Caco-2 (cell line): ENCODE measurements around the gene SFXN1. TPM values are rescaled to one million over a fixed set of nuclear protein-coding genes. Genes with fewer than 3 reads are reported as not detected.

Experiments used
- BruUV-seq: library from RNA; stranded (reverse); fragments of 400-500 nt; replicated peaks from 2 replicates; lab custom pipeline; 2021; lab: Mats Ljungman, UMichigan
- CTCF ChIA-PET: fragments of 300-600 bp; sonication (Branson Sonifier 250); formaldehyde crosslinking; loops from one replicate; lab custom pipeline; 2022; ENCODE audit warnings: antibody characterized with exemption; lab: Charles Lee
- POLR2A ChIA-PET: fragments of 300-600 bp; sonication (Branson Sonifier 250); formaldehyde crosslinking; loops from one replicate; lab custom pipeline; 2022; ENCODE audit warnings: antibody characterized with exemption; lab: Charles Lee
- DNase-seq, 2 experiments: peaks; one replicate each; pipeline versions ENCODE4 v3.0.0 to v3.0.0-alpha.2; 2020 to 2022
- H3K27me3 ChIP-seq: replicated peaks from 2 replicates; pipeline ENCODE4 v1.6.0; 2011; ENCODE audit warnings: low read length; ENCODE audit not compliant: control insufficient read depth, insufficient read depth
- H3K36me3 ChIP-seq: 2 replicates; pipeline ENCODE4 v1.5.1; 2011; ENCODE audit warnings: low read length; ENCODE audit not compliant: control insufficient read depth, insufficient read depth
- H3K4me1 ChIP-seq: fragments of 250-450 bp; sonication (Bioruptor Pico); 2 replicates; pipeline ENCODE4 v1.5.1; 2020; ENCODE audit warnings: mild to moderate bottlenecking
- H3K4me3 ChIP-seq: 2 replicates; pipeline ENCODE4 v1.5.1; 2011; ENCODE audit warnings: low read depth, mild to moderate bottlenecking, control low read depth, low read length
- H3K9me3 ChIP-seq: fragments of 250-450 bp; sonication (Bioruptor Pico); 2 replicates; pipeline ENCODE4 v1.5.1; 2020; ENCODE audit warnings: mild to moderate bottlenecking, moderate library complexity
- H3K27ac Mint-ChIP-seq: one replicate; pipeline ENCODE4 v1.8.0; 2022; ENCODE audit warnings: mixed read lengths; ENCODE audit not compliant: unreplicated experiment
- H3K27me3 Mint-ChIP-seq: one replicate; pipeline ENCODE4 v1.8.0; 2022; ENCODE audit warnings: mixed read lengths; ENCODE audit not compliant: insufficient read depth, unreplicated experiment
- H3K36me3 Mint-ChIP-seq: one replicate; pipeline ENCODE4 v1.8.0; 2022; ENCODE audit warnings: mild to moderate bottlenecking, mixed read lengths; ENCODE audit not compliant: insufficient read depth, unreplicated experiment
- H3K4me1 Mint-ChIP-seq: one replicate; pipeline ENCODE4 v1.8.0; 2022; ENCODE audit warnings: low read depth, mixed read lengths; ENCODE audit not compliant: unreplicated experiment
- H3K4me3 Mint-ChIP-seq: one replicate; pipeline ENCODE4 v1.8.0; 2022; ENCODE audit warnings: mild to moderate bottlenecking, moderate library complexity, mixed read lengths; ENCODE audit not compliant: unreplicated experiment
- H3K9me3 Mint-ChIP-seq: one replicate; pipeline ENCODE4 v1.8.0; 2022; ENCODE audit warnings: mixed read lengths; ENCODE audit not compliant: unreplicated experiment
- intact Hi-C: fragments of 100-400 bp; cut with micrococcal nuclease; formaldehyde crosslinking; loops from one replicate; pipeline ENCODE4 v1.10.0; 2022; ENCODE audit not compliant: unreplicated experiment
- total RNA-seq: library from RNA; stranded (reverse); gene quantifications from 2 replicates; pipeline ENCODE4 v1.2.3, GENCODE V29; 2022
- TF ChIP-seq, protein P1 (sequence below), 2 experiments: fragments of 200-600 bp in 1 of 2; IDR thresholded peaks; 1 replicate in 1 of 2; 2 replicates in 1 of 2; pipeline versions ENCODE4 v1.5.1 to v1.8.0; 2011 to 2022; ENCODE audit warnings: antibody characterized with exemption in 1 of 2, control low read depth in 1 of 2, inconsistent platforms in 1 of 2, low read depth in 1 of 2, low read length in 1 of 2, mild to moderate bottlenecking in 1 of 2, moderate library complexity in 1 of 2; ENCODE audit not compliant: insufficient read depth in 1 of 2, severe bottlenecking in 1 of 2, unreplicated experiment in 1 of 2

Gene SFXN1
- total RNA-seq, 1 experiment from 2014 or later, result 104 TPM

- intact Hi-C loops, result no loop called here
- ChIA-PET CTCF (interaction anchor here (0.7 to 1.3 kb wide), 2 partner anchors 31 to 165 kb away, joined by 3 to 4 read pairs; no protein-coding TSS in a partner anchor), POLR2A (no interaction called here)
- Mint-ChIP-seq H3K4me1 (peaks cover 9% of the 10 kb centered on the region), H3K4me3 (no peak overlapping the region), H3K36me3 (no peaks in the 10 kb centered on the region), H3K9me3 (no peaks in the 10 kb centered on the region), H3K27ac (no peak overlapping the region), H3K27me3 (peaks cover 6% of the 10 kb centered on the region)
- DNase-seq, result no peak
- no peaks in the 10 kb centered on the region for H3K9me3 ChIP-seq
- peaks cover 8% of the 10 kb centered on the region for H3K4me1 ChIP-seq
- no peak overlapping the region for H3K4me3 ChIP-seq
- no TSS peak for BruUV-seq
- H3K27me3 ChIP-seq, result no peaks in the 10 kb centered on the region
- no peaks in the 10 kb centered on the region for H3K36me3 ChIP-seq
- TF ChIP-seq, protein P1, sequence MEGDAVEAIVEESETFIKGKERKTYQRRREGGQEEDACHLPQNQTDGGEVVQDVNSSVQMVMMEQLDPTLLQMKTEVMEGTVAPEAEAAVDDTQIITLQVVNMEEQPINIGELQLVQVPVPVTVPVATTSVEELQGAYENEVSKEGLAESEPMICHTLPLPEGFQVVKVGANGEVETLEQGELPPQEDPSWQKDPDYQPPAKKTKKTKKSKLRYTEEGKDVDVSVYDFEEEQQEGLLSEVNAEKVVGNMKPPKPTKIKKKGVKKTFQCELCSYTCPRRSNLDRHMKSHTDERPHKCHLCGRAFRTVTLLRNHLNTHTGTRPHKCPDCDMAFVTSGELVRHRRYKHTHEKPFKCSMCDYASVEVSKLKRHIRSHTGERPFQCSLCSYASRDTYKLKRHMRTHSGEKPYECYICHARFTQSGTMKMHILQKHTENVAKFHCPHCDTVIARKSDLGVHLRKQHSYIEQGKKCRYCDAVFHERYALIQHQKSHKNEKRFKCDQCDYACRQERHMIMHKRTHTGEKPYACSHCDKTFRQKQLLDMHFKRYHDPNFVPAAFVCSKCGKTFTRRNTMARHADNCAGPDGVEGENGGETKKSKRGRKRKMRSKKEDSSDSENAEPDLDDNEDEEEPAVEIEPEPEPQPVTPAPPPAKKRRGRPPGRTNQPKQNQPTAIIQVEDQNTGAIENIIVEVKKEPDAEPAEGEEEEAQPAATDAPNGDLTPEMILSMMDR (IDR thresholded peaks at IDR 0.05; ENCODE audit: insufficient read depth in 1 of 2, low read depth in 1 of 2, low read length in 1 of 2, severe bottlenecking in 1 of 2, unreplicated experiment in 1 of 2), result no peak
These were observed 86.4 kb downstream of the SFXN1 start for GRCh38 chr5:175564716-175565115.

DNA sequence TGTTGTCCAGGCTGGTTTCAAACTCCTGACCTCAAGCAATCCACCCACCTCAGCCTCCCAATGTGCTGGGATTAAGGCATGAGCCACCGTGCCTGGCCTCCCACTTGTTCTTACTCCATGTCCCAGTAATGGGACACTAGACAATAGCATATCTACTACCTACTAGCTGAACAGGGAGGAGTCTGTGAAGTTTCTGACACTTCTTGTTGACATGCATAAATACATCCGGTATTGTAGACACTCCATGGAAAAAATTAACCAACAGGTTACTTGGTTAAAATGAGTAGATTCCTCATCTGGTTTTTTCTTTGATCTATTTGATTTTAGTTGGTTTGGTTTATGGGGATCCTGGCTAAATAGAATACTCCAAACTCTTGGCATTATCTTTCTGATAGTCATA lies 88.3 kb downstream of the SFXN1 start:
- CTCF ChIA-PET, result no interaction called here
- no peaks in the 10 kb centered on the region for H3K36me3 ChIP-seq
- no peaks in the 10 kb centered on the region for H3K4me1 ChIP-seq
- intact Hi-C loops, result no loop called here
- H3K9me3 ChIP-seq, result no peaks in the 10 kb centered on the region
- no peaks in the 10 kb centered on the region for H3K36me3 Mint-ChIP-seq
- POLR2A ChIA-PET, result no interaction called here
- no peaks in the 10 kb centered on the region for H3K4me1 Mint-ChIP-seq
- H3K9me3 Mint-ChIP-seq, result no peaks in the 10 kb centered on the region
- DNase-seq, result no peak
- H3K4me3 Mint-ChIP-seq, result no peak overlapping the region
- H3K4me3 ChIP-seq, result no peak overlapping the region
- H3K27ac Mint-ChIP-seq, result no peak overlapping the region
- TF ChIP-seq, protein P1 (IDR thresholded peaks at IDR 0.05; ENCODE audit: insufficient read depth in 1 of 2, low read depth in 1 of 2, low read length in 1 of 2, severe bottlenecking in 1 of 2, unreplicated experiment in 1 of 2), result no peak
- no peaks in the 10 kb centered on the region for H3K27me3 ChIP-seq
- peaks cover 8% of the 10 kb centered on the region for H3K27me3 Mint-ChIP-seq
- BruUV-seq, result no TSS peak

DNA sequence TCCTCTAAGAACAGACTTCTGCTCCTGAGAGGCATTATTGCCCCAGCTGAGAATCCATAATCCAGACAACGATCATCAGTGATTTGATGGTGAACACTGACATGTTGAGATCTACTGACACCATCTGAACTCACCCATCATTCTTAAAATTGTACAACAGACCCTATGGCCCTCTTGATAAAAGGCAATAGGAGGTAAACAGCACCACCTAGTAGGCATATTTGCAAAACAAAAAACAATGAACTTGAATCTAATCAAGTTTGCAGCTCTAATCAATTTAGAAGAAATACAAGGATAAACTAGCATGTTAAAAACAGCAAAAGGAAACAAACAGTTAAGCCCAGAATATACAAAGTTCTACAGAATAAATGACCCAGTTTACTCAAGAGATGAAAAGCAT lies 89.6 kb downstream of the SFXN1 start:
- Mint-ChIP-seq H3K4me3 (no peak overlapping the region), H3K36me3 (no peaks in the 10 kb centered on the region), H3K9me3 (no peaks in the 10 kb centered on the region), H3K27me3 (peaks cover 8% of the 10 kb centered on the region), H3K4me1 (no peaks in the 10 kb centered on the region), H3K27ac (no peak overlapping the region)
- CTCF ChIA-PET, result interaction anchor here (0.7 to 2.3 kb wide), 2 partner anchors 34 to 129 kb away, joined by 3 to 25 read pairs; no protein-coding TSS in a partner anchor
- no peak overlapping the region for H3K4me3 ChIP-seq
- no peaks in the 10 kb centered on the region for H3K4me1 ChIP-seq
- H3K36me3 ChIP-seq, result no peaks in the 10 kb centered on the region
- H3K27me3 ChIP-seq, result no peaks in the 10 kb centered on the region; the same call in 1 of the 2 replicates
- no peak for DNase-seq
- intact Hi-C loops, result loop anchor here (1.0 kb wide), 1 partner anchor 34 kb away; no protein-coding TSS in a partner anchor
- BruUV-seq, result no TSS peak
- TF ChIP-seq, protein P1 (IDR thresholded peaks at IDR 0.05; ENCODE audit: insufficient read depth in 1 of 2, low read depth in 1 of 2, low read length in 1 of 2, severe bottlenecking in 1 of 2, unreplicated experiment in 1 of 2), result no peak
- POLR2A ChIA-PET, result no interaction called here
- H3K9me3 ChIP-seq, result no peaks in the 10 kb centered on the region
